ENCODE measurements around the gene FLNB.

The FLNB gene

GRCh38 chr3:58101499-58102389, 93.5 kb downstream of the FLNB start:
- no peak overlapping the region for H3K4me3 ChIP-seq (ENCODE audit: low read depth, low read length)
- no peak for DNase-seq (ENCODE audit: low read depth, low spot score)
- no peak for TF ChIP-seq CTCF (IDR thresholded peaks at IDR 0.05; ENCODE audit: low read depth, low read length)
- in situ Hi-C loops (cut with HindIII; ENCODE audit: low sequenced_read_pairs): no loop called here

DNA sequence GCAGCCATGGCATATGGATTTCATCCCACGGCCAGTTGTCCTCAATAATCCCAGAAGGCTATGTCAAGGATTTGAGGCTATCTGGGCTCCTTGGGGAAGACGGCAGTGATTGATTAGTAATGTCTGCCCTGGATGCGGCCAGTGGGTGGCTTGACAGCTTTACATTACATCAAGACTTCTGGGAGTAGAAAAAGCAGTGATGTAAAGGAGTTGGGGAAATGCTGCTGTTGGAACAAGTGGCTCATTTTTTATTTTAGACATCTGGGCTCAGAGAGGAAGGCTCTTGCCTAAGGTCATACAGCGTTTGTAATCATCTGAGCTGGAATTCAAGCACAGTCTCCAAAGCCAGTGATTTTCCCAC, 94.1 kb downstream of the FLNB start:
- in situ Hi-C loops (cut with HindIII; ENCODE audit: low sequenced_read_pairs): no loop called here
- no peak overlapping the region for H3K4me3 ChIP-seq (ENCODE audit: low read depth, low read length)
- DNase-seq (ENCODE audit: low read depth, low spot score): no peak
- TF ChIP-seq CTCF (IDR thresholded peaks at IDR 0.05; ENCODE audit: low read depth, low read length): no peak

GRCh38 chr3:58102976-58103451, 94.8 kb downstream of the FLNB start:
- H3K4me3 ChIP-seq (ENCODE audit: low read depth, low read length): no peak overlapping the region
- in situ Hi-C loops (cut with HindIII; ENCODE audit: low sequenced_read_pairs): no loop called here
- TF ChIP-seq CTCF (IDR thresholded peaks at IDR 0.05; ENCODE audit: low read depth, low read length): no peak
- DNase-seq (ENCODE audit: low read depth, low spot score): no peak

DNA sequence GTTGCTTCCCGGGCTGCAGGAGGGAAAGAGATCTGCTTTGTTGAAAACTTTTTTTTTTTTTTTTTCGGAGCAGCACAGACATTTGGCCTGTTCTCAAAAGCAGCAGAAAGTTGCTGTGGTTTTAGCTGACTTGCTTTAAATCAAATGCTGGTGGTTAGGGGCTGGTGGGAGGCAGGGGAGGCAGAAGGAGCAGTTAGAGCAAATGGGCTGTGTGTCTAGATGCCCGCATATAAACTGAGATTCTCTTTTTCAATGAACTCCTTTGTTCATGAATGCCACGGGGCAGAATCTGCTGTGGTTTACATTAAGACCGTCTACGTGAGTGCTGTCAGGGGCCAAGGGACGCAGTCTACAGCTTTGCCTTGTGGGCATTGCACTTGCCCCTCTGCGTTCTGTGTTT, 95.9 kb downstream of the FLNB start:
- H3K4me3 ChIP-seq (ENCODE audit: low read depth, low read length): no peak overlapping the region
- in situ Hi-C loops (cut with HindIII; ENCODE audit: low sequenced_read_pairs): no loop called here
- TF ChIP-seq CTCF (IDR thresholded peaks at IDR 0.05; ENCODE audit: low read depth, low read length): no peak
- no peak for DNase-seq (ENCODE audit: low read depth, low spot score)

GRCh38 chr3:58104712-58105111, 96.5 kb downstream of the FLNB start:
- no peak for DNase-seq (ENCODE audit: low read depth, low spot score)
- H3K4me3 ChIP-seq (ENCODE audit: low read depth, low read length): no peak overlapping the region
- TF ChIP-seq CTCF (IDR thresholded peaks at IDR 0.05; ENCODE audit: low read depth, low read length): no peak
- in situ Hi-C loops (cut with HindIII; ENCODE audit: low sequenced_read_pairs): no loop called here

DNA sequence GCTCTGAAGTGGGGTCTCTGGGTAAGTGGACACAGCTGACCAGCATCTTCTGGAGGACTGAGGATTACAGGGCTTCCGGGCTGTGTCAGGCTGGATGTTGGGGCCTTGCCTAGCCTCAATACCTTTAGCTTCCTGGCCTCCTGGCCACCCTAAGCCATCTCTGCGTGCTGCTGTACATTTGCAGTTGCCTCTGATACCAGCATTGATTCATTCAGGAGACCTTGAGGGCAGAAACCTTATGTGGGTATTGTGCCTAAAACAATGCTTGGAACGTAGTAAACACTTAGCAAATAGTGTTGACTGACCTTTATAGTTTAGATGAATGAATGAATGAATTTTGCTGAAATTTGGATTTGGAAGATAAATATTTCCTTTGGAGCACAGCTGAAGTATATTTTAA, 97.0 kb downstream of the FLNB start:
- no peak overlapping the region for H3K4me3 ChIP-seq (ENCODE audit: low read depth, low read length)
- TF ChIP-seq CTCF (IDR thresholded peaks at IDR 0.05; ENCODE audit: low read depth, low read length): no peak
- DNase-seq (ENCODE audit: low read depth, low spot score): no peak
- in situ Hi-C loops (cut with HindIII; ENCODE audit: low sequenced_read_pairs): no loop called here

Measured in astrocyte of the spinal cord (primary cell).